RWPE1 (cell line): Measurements from ENCODE around the gene FGFR2.

ENCODE experiments used
- CTCF ChIA-PET: fragments of 350-600 bp; sonication (Branson Sonifier 250); formaldehyde crosslinking; extraction: SDS; loops from one replicate; lab custom pipeline; 2021; lab: Yijun Ruan, JAX
- POLR2A ChIA-PET: fragments of 400-600 bp; formaldehyde crosslinking; extraction: SDS; loops from one replicate; lab custom pipeline; 2020; ENCODE audit warnings: antibody characterized with exemption; ENCODE audit not compliant: low non-redundant PET; lab: Yijun Ruan, JAX
- DNase-seq: peaks from one replicate; pipeline ENCODE4 v3.0.0; 2012; ENCODE audit warnings: low spot score
- H3K27ac ChIP-seq: fragments of 450-650 bp; 2 replicates; pipeline ENCODE4 v1.5.1; 2017
- CTCF ChIP-seq: fragments of 450-650 bp; conservative IDR thresholded peaks from 2 replicates; pipeline ENCODE4 v1.5.1; 2017; ENCODE audit warnings: low read depth, mild to moderate bottlenecking

FGFR2 gene

GRCh38 chr10:121553511-121554264 is 44.6 kb downstream of the FGFR2 start:
- ChIA-PET CTCF (interaction anchor here (0.5 to 2.2 kb wide), 6 partner anchors 12 to 1505 kb away, joined by 3 to 5 read pairs (median 3); no protein-coding TSS in a partner anchor), POLR2A (no interaction called here)
- peak overlapping the region; percentile 46; the same call in 1 of the 2 replicates for H3K27ac ChIP-seq
- peak; percentile 86 for DNase-seq
- no peak for TF ChIP-seq CTCF

GRCh38 chr10:121552746-121553145 is 45.5 kb downstream of the FGFR2 start:
- no peak for DNase-seq
- CTCF ChIA-PET = interaction anchor here (0.6 to 2.2 kb wide), 2 partner anchors 56 to 1504 kb away, joined by 3 to 5 read pairs; no protein-coding TSS in a partner anchor
- H3K27ac ChIP-seq = no peak overlapping the region
- POLR2A ChIA-PET = no interaction called here
- no peak for TF ChIP-seq CTCF

GRCh38 chr10:121551210-121551885 is 46.9 kb downstream of the FGFR2 start:
- ChIA-PET CTCF (no interaction called here), POLR2A (no interaction called here)
- no peak for DNase-seq
- no peak overlapping the region for H3K27ac ChIP-seq
- TF ChIP-seq CTCF = no peak

GRCh38 chr10:121544301-121544869 is 53.9 kb downstream of the FGFR2 start:
- TF ChIP-seq CTCF = no peak
- DNase-seq = no peak
- POLR2A ChIA-PET = no interaction called here
- CTCF ChIA-PET = no interaction called here
- no peak overlapping the region for H3K27ac ChIP-seq

GRCh38 chr10:121543545-121543944 is 54.7 kb downstream of the FGFR2 start:
- CTCF ChIA-PET = interaction anchor here (0.6 kb wide), 1 partner anchor 221 kb away, joined by 3 read pairs; no protein-coding TSS in a partner anchor
- no peak for TF ChIP-seq CTCF
- POLR2A ChIA-PET = no interaction called here
- no peak overlapping the region for H3K27ac ChIP-seq
- DNase-seq = no peak

- POLR2A ChIA-PET = no interaction called here
- CTCF ChIA-PET = interaction anchor here (0.6 to 0.7 kb wide), 2 partner anchors 12 to 450 kb away, joined by 3 read pairs; no protein-coding TSS in a partner anchor
- no peak for TF ChIP-seq CTCF
- no peak for DNase-seq
- H3K27ac ChIP-seq = no peak overlapping the region
These were observed 56.7 kb downstream of the FGFR2 start for GRCh38 chr10:121541450-121542120.
